NT2/D1 (cell line): Measurements from ENCODE around the gene SHROOM4.

Experiments
- SUZ12 ChIP-seq: IDR thresholded peaks from 2 replicates; pipeline ENCODE4 v1.6.1; 2011; ENCODE audit not compliant: insufficient read length, insufficient read depth; ENCODE audit errors: extremely low read depth
- YY1 ChIP-seq: IDR thresholded peaks from 2 replicates; pipeline ENCODE4 v1.6.1; 2011; ENCODE audit not compliant: insufficient read length, insufficient read depth
- ZNF274 ChIP-seq: IDR thresholded peaks from 2 replicates; pipeline ENCODE4 v1.6.1; 2011; ENCODE audit warnings: mild to moderate bottlenecking, low read depth, low read length

DNA sequence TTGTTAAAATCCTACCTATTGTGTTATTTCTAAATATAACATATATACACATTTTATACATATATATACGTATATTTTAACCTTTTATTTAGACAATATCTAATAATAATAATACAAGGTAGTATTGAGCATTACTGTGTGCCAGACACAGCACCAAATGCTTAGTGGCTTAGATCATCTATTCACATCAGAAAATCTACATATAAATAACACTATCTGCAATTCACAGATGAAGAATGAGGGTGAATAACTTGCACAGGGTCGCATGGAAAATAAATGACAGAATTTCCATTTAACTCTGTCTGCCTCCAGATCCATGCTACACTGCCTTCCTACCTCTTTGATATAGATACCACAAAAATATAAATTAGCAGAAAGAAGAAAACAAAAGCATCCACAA, 37.7 kb downstream of the SHROOM4 start:
- TF ChIP-seq YY1: no peak
- TF ChIP-seq SUZ12: no peak
- TF ChIP-seq ZNF274: no peak
